ENCODE results near the gene DLGAP1. TPM values are rescaled to one million over a fixed set of nuclear protein-coding genes. Genes with fewer than 3 reads are reported as not detected.

The DLGAP1 gene
- total RNA-seq, 6 experiments from 2014 or later: 0.19 to 1.3 (median 0.62) TPM

- peaks cover 7% of the 10 kb centered on the region; the same call in 1 of the 2 replicates for H3K4me1 Mint-ChIP-seq (ENCODE audit: low read depth)
- no peak for DNase-seq
- TF ChIP-seq CTCF (IDR thresholded peaks at IDR 0.05): no peak
- H3K27me3 Mint-ChIP-seq (ENCODE audit: insufficient read depth): peaks cover 4% of the 10 kb centered on the region
- no peak overlapping the region for H3K27ac Mint-ChIP-seq
- peaks cover 9% of the 10 kb centered on the region for H3K9me3 Mint-ChIP-seq
- H3K4me3 Mint-ChIP-seq: no peak overlapping the region
- no peaks in the 10 kb centered on the region for H3K36me3 Mint-ChIP-seq (ENCODE audit: low read depth)
These were observed 926.9 kb downstream of the DLGAP1 start for GRCh38 chr18:3528231-3528630.

- DNase-seq: no peak
- no peak overlapping the region for H3K27ac Mint-ChIP-seq
- TF ChIP-seq CTCF (IDR thresholded peaks at IDR 0.05): no peak
- H3K4me3 Mint-ChIP-seq: no peak overlapping the region
- peaks cover 7% of the 10 kb centered on the region; the same call in 1 of the 2 replicates for H3K4me1 Mint-ChIP-seq (ENCODE audit: low read depth)
- H3K9me3 Mint-ChIP-seq: peaks cover 9% of the 10 kb centered on the region
- peaks cover 4% of the 10 kb centered on the region for H3K27me3 Mint-ChIP-seq (ENCODE audit: insufficient read depth)
- H3K36me3 Mint-ChIP-seq (ENCODE audit: low read depth): no peaks in the 10 kb centered on the region
These were observed 928.4 kb downstream of the DLGAP1 start for GRCh38 chr18:3526421-3527354.

- no peak for TF ChIP-seq CTCF (IDR thresholded peaks at IDR 0.05)
- Mint-ChIP-seq H3K36me3 (ENCODE audit: low read depth) (no peaks in the 10 kb centered on the region), H3K27ac (no peak overlapping the region), H3K4me3 (no peak overlapping the region), H3K9me3 (peaks cover 9% of the 10 kb centered on the region), H3K27me3 (ENCODE audit: insufficient read depth) (peaks cover 7% of the 10 kb centered on the region), H3K4me1 (ENCODE audit: low read depth) (peaks cover 7% of the 10 kb centered on the region; the same call in 1 of the 2 replicates)
- DNase-seq: no peak
These were observed 929.2 kb downstream of the DLGAP1 start for GRCh38 chr18:3525870-3526420.

- peaks cover 5% of the 10 kb centered on the region for H3K27me3 Mint-ChIP-seq (ENCODE audit: insufficient read depth)
- H3K27ac Mint-ChIP-seq: no peak overlapping the region
- no peak overlapping the region for H3K4me3 Mint-ChIP-seq
- peaks cover 9% of the 10 kb centered on the region for H3K9me3 Mint-ChIP-seq
- no peak for DNase-seq
- no peaks in the 10 kb centered on the region for H3K36me3 Mint-ChIP-seq (ENCODE audit: low read depth)
- H3K4me1 Mint-ChIP-seq (ENCODE audit: low read depth): peaks cover 7% of the 10 kb centered on the region; the same call in 1 of the 2 replicates
- no peak for TF ChIP-seq CTCF (IDR thresholded peaks at IDR 0.05)
These were observed 930.4 kb downstream of the DLGAP1 start for GRCh38 chr18:3524706-3525105.

GRCh38 chr18:3520230-3521085, 934.6 kb downstream of the DLGAP1 start:
- H3K27ac Mint-ChIP-seq: no peak overlapping the region
- peaks cover 9% of the 10 kb centered on the region for H3K9me3 Mint-ChIP-seq
- TF ChIP-seq CTCF (IDR thresholded peaks at IDR 0.05): no peak
- H3K36me3 Mint-ChIP-seq (ENCODE audit: low read depth): no peaks in the 10 kb centered on the region
- H3K4me3 Mint-ChIP-seq: no peak overlapping the region
- no peaks in the 10 kb centered on the region for H3K4me1 Mint-ChIP-seq (ENCODE audit: low read depth)
- no peak for DNase-seq
- peaks cover 5% of the 10 kb centered on the region for H3K27me3 Mint-ChIP-seq (ENCODE audit: insufficient read depth)

Measured in HFFc6 (cell line).